ENCODE data around the gene B3GALT2.
"Not testable (repeated sequence)": the region's sequence is repeated elsewhere in the genome, so short reads cannot be mapped to it uniquely, and the experiment has no call there.

Gene B3GALT2, protein sequence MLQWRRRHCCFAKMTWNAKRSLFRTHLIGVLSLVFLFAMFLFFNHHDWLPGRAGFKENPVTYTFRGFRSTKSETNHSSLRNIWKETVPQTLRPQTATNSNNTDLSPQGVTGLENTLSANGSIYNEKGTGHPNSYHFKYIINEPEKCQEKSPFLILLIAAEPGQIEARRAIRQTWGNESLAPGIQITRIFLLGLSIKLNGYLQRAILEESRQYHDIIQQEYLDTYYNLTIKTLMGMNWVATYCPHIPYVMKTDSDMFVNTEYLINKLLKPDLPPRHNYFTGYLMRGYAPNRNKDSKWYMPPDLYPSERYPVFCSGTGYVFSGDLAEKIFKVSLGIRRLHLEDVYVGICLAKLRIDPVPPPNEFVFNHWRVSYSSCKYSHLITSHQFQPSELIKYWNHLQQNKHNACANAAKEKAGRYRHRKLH

DNA sequence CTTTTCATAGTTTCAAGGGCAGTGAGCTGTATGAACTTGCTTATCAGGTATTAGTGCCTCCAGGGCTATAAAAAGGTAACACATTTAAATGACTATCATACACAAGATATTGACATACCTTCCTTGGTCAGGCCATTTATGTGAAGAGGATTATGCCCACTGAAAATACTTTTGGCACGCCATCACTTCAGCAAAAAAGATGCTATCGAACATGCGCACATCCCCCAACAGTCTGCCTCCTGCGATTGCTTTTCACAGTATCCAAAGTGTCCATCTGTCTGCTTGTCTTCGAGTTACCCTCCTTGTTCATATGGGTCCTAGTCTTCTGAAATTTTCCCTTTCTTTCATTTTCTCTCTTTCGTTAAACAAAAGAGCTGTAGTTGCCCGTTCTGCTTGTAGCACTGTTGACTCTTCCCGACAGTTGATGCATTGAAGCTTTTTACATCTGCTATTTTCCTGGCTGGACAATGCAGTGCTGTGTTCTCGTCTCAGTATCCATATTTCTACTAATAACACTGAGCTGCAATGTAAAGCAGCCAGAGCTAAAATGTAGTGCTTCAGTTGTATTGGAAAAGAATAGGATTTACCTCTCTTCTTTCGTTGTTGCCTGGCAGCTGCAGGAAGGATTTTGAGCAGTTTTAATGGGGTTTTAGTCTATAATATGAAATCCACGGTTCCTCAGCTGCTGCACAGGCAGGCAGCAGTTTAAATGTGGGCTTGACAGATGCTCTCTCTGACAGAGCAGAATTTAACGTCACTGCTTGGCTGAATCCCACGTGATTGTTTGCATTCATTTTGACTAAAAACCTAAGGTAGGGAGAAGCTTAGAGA is at the start of gene B3GALT2:
Gene B3GALT2, minus strand, starts transcription at position 713 of the 831 bp plus-strand sequence. CDS start 5,051 bp downstream, outside the sequence.
- DNase-seq (ENCODE audit: low read depth): no peak

GRCh38 chr1:193234530-193234929 is 48.1 kb upstream of the B3GALT2 start:
- no peak for DNase-seq (ENCODE audit: low read depth)

GRCh38 chr1:193231146-193231545 is 44.7 kb upstream of the B3GALT2 start:
- DNase-seq (ENCODE audit: low read depth): not testable (repeated sequence)

DNA sequence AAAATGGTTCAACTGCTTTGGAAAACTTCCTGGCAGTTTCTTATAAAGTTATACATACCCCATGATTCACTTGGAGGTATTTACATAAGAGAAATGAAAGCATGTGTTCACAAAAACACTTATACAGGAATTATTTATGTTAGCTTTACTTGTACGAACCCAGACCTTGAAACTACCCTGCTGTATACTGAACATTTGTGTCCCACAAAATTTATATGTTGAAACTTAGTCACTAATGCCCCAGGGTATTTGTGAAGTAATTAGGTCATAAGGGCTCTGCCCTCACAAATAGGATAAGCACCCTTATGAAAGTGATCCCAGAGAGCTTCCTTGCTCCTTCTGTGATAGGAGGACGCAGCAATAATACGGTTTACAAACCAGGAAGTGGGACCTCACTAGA is 42.7 kb upstream of the B3GALT2 start:
- no peak for DNase-seq (ENCODE audit: low read depth)

GRCh38 chr1:193222056-193222615 is 35.7 kb upstream of the B3GALT2 start:
- no peak for DNase-seq (ENCODE audit: low read depth)

- DNase-seq (ENCODE audit: low read depth): no peak
These were observed 35.2 kb upstream of the B3GALT2 start for GRCh38 chr1:193221651-193222050.

GRCh38 chr1:193219391-193219790 is 33.0 kb upstream of the B3GALT2 start:
- no peak for DNase-seq (ENCODE audit: low read depth)

DNA sequence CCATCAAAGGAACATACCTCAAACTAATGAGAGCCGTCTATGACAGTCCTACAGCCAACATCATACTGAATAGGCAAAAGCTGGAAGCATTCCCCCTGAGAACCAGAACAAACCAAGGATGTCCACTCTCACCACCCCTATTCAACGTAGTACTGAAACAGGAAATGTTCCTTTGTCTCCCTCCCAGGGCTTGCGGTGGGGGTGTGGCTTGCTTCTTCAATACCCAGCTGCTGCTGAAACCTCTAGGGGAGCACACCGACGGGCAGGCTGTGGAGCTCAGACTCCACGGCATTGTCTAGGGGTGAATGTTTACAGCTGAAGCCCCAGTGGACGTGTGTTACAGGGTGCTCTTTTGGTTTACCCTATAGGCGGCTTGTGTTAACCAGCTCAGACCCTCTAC is 30.5 kb upstream of the B3GALT2 start:
- DNase-seq (ENCODE audit: low read depth): no peak

DNA sequence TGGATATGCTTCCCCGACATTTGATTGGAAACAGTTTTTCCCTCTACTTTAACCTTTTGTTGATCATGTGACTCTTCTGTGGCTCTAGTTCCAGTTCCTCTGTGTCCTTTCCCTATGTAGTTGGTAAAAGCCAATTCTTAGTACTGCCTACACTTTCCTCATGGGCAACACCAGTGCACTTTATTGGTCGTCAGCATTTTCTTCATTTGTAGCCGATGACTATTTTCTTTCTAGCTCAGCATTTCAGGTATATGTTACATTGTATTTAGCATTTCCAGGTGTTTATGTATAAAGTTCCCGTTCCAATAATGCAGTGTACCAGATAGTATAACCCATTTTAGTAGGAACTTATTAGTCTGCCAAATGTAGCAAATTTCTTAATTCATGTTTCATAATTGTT is 27.6 kb upstream of the B3GALT2 start:
- no peak for DNase-seq (ENCODE audit: low read depth)

DNA sequence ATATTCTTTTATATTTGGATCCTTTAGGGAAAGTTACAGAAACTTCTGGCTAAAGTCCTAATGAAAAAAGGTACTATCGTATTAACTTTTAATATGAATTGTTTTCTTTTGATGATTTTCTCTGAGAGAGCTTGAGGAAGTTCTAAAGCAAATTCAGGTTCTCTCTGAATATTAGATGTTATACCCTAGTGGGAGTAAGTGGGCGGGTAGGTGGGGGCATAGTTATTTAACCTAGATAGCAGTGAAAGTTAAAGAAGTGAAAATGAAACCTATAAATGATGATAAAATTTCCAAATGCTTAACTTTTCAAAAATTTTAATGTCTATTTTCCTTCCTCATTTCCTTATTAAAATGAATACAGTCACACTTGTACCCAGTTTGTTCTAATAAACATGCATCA is 26.2 kb upstream of the B3GALT2 start:
- no peak for DNase-seq (ENCODE audit: low read depth)

- DNase-seq (ENCODE audit: low read depth): no peak
These were observed 25.1 kb upstream of the B3GALT2 start for GRCh38 chr1:193211539-193211938.

- no peak for DNase-seq (ENCODE audit: low read depth)
These were observed 24.6 kb upstream of the B3GALT2 start for GRCh38 chr1:193210996-193211395.

GRCh38 chr1:193201021-193201420 is 14.6 kb upstream of the B3GALT2 start:
- DNase-seq (ENCODE audit: low read depth): no peak

GRCh38 chr1:193199940-193200339 is 13.5 kb upstream of the B3GALT2 start:
- no peak for DNase-seq (ENCODE audit: low read depth)

GRCh38 chr1:193192586-193192985 is 6.2 kb upstream of the B3GALT2 start:
- DNase-seq (ENCODE audit: low read depth): no peak

DNA sequence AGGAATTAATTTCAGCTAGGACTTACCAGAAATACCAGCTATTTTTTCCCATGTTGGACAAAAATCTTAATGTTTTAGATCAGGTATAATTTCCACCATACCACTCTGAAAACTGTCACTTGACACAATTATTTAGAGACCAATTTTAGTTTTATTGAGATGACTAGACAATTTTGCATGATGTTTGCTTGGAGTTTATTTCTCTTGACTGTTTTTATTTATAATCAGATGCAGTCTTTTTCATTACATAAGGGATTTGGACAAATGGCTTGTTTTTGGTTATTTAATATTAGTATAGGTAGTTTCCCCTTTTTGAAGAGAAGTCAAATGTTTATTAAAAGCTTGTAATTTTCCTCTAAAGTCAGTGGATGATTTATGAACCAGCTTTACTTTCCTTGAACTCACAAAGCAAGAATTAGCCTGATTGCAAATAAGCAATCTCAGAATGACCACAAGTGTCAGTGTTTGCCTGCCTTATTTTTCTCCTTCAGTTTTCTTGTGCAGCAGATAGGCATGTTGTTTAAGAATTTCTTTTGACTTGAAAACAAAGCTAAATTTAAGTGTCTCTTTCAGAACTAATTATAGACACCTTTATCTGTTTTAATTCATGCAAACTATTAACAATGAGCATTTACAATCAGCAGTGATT is 3.8 kb upstream of the B3GALT2 start:
- DNase-seq (ENCODE audit: low read depth): no peak

DNA sequence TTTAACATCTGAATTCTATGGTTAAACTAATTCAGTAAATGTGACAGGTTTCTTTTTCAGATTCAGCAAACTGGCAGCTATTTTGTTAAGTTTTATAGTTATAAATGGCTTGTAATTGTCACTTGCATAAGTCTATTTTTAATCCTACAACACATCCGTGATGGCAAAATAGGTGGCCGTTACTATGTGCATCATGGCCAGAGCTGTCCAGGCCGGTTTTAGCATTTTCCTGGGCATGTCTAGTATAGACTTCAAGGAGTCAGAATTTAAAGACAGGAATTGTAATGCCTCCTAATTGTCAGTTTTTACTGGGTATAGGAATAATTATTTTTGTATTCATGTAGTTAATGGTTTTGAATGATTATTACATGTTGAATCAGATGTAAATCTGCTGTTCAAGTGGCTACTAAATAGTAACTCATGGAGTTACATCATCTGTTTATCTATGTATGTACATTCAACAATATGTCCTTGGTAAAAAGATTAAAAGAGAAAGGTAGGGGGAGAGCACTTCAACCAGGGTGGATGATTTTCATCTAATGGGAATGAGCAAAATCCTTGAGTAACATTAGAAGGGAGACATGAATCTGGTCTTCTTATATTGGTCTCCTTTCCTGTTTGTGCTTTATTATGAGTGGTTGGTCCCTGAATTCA is 3.2 kb upstream of the B3GALT2 start:
- DNase-seq (ENCODE audit: low read depth): no peak

DNA sequence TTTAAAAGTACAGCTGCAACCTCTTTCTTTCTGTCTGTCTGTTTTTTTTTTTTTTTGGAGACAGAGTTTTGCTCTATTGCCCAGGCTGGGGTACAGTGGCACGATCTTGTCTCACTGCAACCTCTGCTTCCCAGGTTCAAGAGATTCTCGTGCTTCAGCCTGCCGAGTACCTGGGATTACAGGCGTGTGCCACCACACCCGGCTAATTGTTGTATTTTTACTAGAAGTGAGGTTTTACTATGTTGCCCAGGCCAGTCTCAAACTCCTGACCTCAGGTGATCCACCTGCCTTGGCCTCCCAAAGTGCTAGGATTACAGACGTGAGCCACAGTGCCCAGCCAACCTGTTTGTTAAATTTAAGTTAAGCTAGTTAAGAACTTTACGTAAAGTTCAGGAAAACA is 2.5 kb upstream of the B3GALT2 start:
- not testable (repeated sequence) for DNase-seq (ENCODE audit: low read depth)

GRCh38 chr1:193187114-193187513 is 701 bp upstream of the B3GALT2 start:
- no peak for DNase-seq (ENCODE audit: low read depth)

DNA sequence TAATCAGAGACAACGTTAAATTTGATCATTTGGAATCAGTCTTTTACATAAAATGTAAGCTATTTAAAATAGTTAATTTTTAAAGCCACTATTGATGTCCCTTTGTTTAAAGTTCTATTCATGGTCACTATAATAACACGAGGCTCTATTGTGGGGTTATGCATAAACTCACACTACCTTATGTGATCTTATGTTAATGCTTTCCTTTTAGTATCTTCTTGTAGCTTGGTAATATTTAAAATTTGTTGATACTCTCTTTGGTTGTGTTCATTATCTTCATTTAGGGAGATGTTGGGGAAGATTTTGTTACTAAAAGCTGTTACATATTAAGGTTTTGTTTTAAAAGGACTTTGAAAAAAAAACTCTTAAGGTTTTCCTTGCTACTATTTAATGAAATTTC is 1.2 kb downstream of the B3GALT2 start:
- no peak for DNase-seq (ENCODE audit: low read depth)

GRCh38 chr1:193184776-193185175 is 1.6 kb downstream of the B3GALT2 start:
- DNase-seq (ENCODE audit: low read depth): no peak
